ENCODE measurements around the gene APBB1. TPM values are rescaled to one million over a fixed set of nuclear protein-coding genes. Genes with fewer than 3 reads are reported as not detected.
A peak's percentile ranks its signal among the peaks of the same experiment; 100 is the strongest.

APBB1 gene
- total RNA-seq, 2 donors from 2014 or later, result 6.6 to 10.2 TPM

DNA sequence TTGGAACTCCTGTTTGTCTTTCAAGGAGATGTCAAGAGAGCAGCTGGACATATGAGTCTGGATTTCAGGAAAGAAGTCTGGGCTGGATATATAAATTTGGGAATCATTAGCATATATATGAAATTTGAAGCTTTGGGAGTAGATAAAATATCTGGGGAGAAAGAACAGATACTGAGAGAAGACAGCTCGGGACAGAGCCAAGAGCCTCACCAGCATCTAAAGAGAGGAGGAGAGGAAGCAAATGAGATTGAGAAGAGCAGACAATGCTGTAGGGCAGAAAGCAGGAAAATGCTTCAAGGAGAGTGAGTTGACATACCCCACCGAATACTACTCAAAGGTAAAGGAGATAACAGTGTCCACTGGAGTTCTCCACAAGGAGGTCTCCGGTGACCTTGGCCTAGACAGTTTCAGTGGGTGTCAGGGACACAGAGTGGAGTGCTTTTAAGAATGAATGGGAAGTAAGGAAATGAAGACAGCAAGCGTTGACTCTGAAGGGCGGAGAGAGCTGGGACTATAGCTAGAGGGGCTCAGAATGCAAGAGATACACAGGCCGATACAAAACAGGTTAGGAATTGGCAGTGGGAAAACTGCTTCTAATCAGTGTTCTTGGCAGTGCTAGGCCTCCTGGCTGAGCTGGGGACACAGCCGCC is 862 bp downstream of the APBB1 start:
- TF ChIP-seq, protein P1, sequence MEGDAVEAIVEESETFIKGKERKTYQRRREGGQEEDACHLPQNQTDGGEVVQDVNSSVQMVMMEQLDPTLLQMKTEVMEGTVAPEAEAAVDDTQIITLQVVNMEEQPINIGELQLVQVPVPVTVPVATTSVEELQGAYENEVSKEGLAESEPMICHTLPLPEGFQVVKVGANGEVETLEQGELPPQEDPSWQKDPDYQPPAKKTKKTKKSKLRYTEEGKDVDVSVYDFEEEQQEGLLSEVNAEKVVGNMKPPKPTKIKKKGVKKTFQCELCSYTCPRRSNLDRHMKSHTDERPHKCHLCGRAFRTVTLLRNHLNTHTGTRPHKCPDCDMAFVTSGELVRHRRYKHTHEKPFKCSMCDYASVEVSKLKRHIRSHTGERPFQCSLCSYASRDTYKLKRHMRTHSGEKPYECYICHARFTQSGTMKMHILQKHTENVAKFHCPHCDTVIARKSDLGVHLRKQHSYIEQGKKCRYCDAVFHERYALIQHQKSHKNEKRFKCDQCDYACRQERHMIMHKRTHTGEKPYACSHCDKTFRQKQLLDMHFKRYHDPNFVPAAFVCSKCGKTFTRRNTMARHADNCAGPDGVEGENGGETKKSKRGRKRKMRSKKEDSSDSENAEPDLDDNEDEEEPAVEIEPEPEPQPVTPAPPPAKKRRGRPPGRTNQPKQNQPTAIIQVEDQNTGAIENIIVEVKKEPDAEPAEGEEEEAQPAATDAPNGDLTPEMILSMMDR (IDR thresholded peaks at IDR 0.05), result no peak

DNA sequence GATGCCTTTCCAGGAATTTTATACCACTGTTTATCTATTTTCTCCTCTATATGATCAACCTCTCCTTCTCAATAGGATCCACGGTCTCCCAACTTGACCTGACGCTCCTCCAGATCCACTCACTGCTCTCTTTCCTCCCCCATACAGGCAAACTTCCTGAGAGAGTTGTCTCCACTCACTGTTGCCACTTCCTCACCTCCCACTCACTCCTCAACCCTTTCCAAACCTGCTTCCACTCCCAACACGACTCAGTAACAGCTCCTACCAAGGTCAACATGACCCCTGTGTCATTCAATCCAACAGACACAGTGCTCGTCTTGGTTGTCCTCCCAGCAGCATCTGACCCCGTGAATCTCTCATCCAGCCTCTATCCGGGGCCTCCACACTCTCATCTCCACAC is 3.1 kb downstream of the APBB1 start:
- Histone ChIP-seq H3K27ac (no peak overlapping the region), H3K4me1 (no peaks in the 10 kb centered on the region), H3K9ac (ENCODE audit: low read depth in 2 of 2, low read length in 2 of 2) (no peak overlapping the region), H3K4me3 (no peak overlapping the region), H3K36me3 (no peaks in the 10 kb centered on the region), H3K9me3 (no peaks in the 10 kb centered on the region), H3K27me3 (no peaks in the 10 kb centered on the region)
- TF ChIP-seq, protein P1 (IDR thresholded peaks at IDR 0.05), result no peak
- DNase-seq, result no peak
- intact Hi-C loops (cut with DNase I), result no loop called here

More for the DNA sequence above, 862 bp downstream of the APBB1 start:
- peak overlapping the region; percentile 91 for H3K4me3 ChIP-seq
- no peak for DNase-seq
- intact Hi-C loops (cut with DNase I), result no loop called here
- no peaks in the 10 kb centered on the region for H3K27me3 ChIP-seq
- H3K36me3 ChIP-seq, result no peaks in the 10 kb centered on the region
- H3K27ac ChIP-seq, result peak overlapping the region; percentile 57
- H3K9me3 ChIP-seq, result no peaks in the 10 kb centered on the region
- H3K4me1 ChIP-seq, result no peaks in the 10 kb centered on the region
- peak overlapping the region in 1 of 2 donors; percentile 33 for H3K9ac ChIP-seq (ENCODE audit: low read depth in 2 of 2, low read length in 2 of 2)

DNA sequence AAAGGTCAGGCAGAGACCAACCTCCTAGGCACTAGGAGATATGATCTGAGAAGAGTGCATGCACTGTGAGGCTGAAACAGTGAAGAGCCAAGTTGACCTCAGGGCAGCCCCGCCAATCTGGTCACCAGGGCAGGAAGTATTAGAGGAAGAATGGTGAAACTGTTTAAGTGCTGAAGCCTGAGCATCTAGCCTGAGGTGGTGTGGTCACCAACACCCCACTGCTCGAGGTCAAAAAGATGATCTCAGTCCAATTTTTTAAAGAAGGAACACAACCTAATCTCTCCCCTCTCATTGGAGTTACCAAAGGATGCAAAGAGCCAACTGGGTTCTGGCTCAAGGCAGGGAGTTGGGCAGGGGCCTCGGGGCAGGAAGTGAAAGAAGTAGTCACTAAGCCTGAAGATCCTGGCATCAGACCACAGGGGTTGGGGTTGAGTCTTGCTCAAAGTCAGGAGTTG is 4.0 kb downstream of the APBB1 start:
- Histone ChIP-seq H3K36me3 (no peaks in the 10 kb centered on the region), H3K4me1 (no peaks in the 10 kb centered on the region), H3K27me3 (no peaks in the 10 kb centered on the region), H3K4me3 (no peak overlapping the region), H3K9me3 (no peaks in the 10 kb centered on the region), H3K9ac (ENCODE audit: low read depth in 2 of 2, low read length in 2 of 2) (no peak overlapping the region), H3K27ac (no peak overlapping the region)
- no peak for DNase-seq
- intact Hi-C loops (cut with DNase I), result no loop called here
- TF ChIP-seq, protein P1 (IDR thresholded peaks at IDR 0.05), result no peak

DNA sequence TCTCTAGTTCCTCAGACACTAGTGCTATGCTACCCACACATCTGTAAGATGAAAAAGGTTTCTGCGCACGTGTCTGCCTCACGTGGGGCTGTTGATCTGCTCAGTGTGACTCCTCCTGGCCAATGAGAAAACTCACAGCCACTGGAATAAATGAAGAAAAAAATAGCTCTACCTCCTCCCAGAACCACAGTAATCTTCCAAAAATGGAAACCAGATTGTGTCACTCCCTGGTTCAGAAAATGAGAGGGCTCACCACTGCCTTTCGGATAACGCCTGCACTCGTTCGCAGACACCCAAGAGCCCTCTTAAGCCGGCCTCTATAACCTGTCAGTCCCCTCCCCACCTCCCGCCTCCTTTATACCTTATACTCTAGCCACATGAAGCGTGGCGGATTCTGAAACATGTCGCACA is 5.1 kb downstream of the APBB1 start:
- TF ChIP-seq, protein P1 (IDR thresholded peaks at IDR 0.05), result no peak
- Histone ChIP-seq H3K27ac (no peak overlapping the region), H3K36me3 (no peaks in the 10 kb centered on the region), H3K27me3 (no peaks in the 10 kb centered on the region), H3K4me3 (no peak overlapping the region), H3K9me3 (no peaks in the 10 kb centered on the region), H3K9ac (ENCODE audit: low read depth in 2 of 2, low read length in 2 of 2) (no peak overlapping the region), H3K4me1 (no peaks in the 10 kb centered on the region)
- DNase-seq, result no peak
- intact Hi-C loops (cut with DNase I), result no loop called here

DNA sequence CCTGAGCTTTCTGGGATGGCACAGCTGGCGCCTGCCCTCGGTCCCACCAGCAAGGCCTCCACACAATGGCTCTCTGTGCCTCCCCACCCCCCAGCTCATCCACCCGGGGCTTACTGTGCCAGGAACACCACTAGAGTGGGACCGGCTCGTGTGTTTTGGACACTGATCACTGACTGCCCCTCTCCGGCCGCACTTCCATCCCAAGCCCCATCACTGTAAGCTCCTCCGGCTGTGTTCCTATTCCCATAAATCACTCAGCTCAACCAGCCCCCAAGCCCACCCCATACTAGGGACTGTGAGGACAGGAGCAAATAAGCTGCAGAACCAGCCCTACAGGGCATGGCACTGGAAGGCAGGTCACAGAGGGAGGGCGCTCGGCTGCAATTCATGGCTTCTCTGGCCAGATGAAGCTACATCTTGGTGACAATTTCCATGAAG is 7.3 kb downstream of the APBB1 start:
- H3K9ac ChIP-seq (ENCODE audit: low read depth in 2 of 2, low read length in 2 of 2), result no peak overlapping the region
- DNase-seq, result no peak
- TF ChIP-seq, protein P1 (IDR thresholded peaks at IDR 0.05), result no peak
- no peaks in the 10 kb centered on the region for H3K36me3 ChIP-seq
- intact Hi-C loops (cut with DNase I), result no loop called here
- no peaks in the 10 kb centered on the region for H3K27me3 ChIP-seq
- H3K4me3 ChIP-seq, result no peak overlapping the region
- H3K27ac ChIP-seq, result no peak overlapping the region
- no peaks in the 10 kb centered on the region for H3K9me3 ChIP-seq
- no peaks in the 10 kb centered on the region for H3K4me1 ChIP-seq

Data from colonic mucosa (tissue), 4 donors.